GM10847 (cell line): Measurements from ENCODE around the gene TMEM260.

Experiments
- POLR2A ChIP-seq: IDR thresholded peaks from 2 replicates; pipeline ENCODE4 v1.6.1; 2011; ENCODE audit not compliant: insufficient read length; ENCODE audit errors: extremely low read depth

The TMEM260 gene

DNA sequence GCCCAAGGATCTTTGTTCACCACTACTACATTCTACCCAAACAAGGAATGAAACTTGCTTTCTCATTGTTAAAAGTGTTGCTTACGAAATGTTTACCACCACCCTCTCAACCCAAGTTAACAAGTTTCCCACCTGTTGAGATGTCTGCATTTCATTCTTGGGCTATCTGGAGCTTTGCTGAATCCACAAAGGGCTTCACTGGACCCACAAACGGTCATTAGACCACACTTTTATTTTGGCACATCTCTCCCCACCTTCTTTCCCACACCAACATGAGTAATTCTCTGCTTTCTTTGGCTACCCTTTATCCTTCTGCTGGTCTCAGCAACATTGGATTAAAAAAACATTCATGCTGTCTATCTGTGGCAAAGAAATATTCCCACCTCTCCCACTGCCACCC is 78.0 kb downstream of the TMEM260 start:
- TF ChIP-seq POLR2A: no peak

DNA sequence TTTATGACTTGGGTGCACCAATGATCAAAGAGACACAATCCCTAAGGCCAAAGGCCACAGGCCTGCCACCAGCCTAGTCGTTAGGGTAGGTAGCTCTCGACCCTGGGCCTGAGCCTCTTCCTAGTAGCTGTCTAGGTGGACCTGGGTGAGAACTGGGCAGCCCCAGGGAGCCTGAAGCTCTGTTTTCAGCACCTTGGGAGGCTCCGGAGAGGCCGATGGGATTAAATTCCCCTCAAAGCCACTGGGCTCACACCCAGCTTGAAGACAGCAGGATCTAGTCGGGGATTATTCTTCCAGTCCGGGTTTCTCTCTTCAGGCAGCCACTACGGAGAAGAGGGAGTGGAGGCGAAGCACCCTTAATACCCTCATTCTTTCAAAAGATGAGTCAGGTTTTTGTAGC is 79.8 kb downstream of the TMEM260 start:
- TF ChIP-seq POLR2A: no peak

DNA sequence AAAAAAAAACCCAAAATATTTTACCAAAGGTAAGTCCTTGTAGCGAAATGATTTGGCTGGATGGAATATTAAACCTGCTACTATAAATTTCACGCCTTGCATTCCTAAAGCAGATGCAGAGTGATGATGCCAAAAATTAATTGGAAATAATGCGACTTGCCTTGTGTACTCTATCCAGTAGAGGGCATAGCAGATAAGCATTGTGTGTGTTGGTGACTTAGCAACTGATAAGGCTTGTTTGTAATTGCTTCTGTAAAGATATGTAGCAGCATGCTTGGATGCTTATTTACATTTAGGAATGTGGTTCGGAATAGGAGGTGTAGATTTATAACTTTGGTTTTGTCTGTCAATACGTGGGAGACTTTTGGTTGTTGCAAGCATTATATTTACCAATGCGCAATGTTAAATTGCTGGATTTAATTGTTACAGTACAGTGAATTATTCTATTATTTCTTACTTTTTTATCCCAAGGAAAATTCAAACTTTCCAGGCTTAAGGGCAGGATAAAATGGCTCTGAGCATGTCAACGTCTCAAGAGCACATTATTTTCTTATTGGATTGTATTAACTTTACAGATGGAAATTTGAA is 80.5 kb downstream of the TMEM260 start:
- no peak for TF ChIP-seq POLR2A

DNA sequence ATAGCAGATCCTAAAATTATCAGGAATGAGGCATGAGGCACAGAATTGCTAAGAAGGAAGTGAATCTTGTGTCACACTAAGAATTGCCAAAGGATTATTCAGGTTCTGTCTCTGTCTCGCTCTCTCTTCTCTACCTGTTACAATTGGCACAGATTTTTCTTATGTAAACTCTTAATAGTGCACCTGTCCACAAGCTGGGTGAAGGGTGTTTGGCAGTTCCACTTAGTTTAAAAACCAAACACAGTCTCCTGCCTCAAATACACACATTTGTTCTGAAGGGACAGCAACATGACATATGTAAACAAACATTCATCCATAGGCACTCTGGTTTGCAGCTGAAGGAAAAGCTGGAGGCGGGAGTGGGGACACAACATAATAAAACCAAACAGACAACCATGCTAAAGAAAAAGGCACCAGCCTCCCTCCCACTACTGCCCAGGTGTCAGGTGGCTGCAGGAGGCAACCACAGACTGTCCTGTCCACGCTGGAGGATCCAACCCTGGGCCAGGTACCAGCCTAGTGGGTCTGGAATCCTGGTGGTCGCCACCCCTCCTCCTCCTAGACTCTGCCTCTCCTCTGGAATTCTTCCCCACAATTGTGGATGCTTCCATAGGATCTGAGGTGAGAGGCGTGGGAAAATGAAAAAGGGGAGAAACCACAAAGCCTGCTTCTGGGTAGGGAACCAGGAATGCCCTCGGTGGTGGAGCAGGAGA is 81.2 kb downstream of the TMEM260 start:
- no peak for TF ChIP-seq POLR2A

DNA sequence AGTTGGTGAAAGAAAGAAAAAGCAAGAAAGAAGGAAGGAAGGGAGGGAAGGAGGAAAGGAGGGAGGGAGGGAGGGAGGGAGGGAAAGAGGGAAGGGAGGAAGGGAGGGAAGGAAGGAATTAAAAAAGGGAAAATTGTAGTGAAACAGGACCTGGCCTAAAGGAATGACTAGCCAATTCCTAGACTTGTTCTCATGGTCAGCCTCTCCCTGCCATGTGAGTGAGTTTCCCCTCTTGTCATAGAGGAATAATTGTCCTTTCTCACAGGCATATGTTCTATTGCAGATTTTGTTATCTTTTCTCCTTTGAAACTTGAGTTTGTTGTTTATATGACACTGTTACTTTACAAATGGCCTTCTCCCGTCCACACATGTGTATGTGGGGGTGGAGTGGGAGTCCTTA is 81.9 kb downstream of the TMEM260 start:
- no peak for TF ChIP-seq POLR2A

GRCh38 chr14:56664811-56665421 is 85.3 kb downstream of the TMEM260 start:
- no peak for TF ChIP-seq POLR2A

DNA sequence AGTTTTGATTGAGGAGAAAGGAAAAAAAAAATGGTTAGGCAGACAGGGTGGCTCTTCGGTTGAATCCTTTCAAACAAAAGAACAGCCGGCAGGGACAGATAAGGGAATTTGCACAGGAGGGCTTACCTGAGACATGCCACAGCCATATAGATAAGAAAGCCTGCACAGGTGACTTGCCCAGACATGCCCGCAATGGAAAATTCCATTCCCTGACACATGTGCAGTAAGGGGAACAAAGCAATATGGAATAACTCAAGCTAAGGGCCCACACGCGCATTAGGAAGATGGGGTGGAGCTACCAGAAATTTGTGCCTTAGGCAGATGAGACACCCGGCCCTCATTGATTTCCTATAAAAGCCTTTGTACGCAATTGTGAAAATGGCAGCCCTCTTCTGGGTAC is 86.7 kb downstream of the TMEM260 start:
- no peak for TF ChIP-seq POLR2A

- TF ChIP-seq POLR2A: no peak
Measured at GRCh38 chr14:56666716-56667115, 87.1 kb downstream of the TMEM260 start.

DNA sequence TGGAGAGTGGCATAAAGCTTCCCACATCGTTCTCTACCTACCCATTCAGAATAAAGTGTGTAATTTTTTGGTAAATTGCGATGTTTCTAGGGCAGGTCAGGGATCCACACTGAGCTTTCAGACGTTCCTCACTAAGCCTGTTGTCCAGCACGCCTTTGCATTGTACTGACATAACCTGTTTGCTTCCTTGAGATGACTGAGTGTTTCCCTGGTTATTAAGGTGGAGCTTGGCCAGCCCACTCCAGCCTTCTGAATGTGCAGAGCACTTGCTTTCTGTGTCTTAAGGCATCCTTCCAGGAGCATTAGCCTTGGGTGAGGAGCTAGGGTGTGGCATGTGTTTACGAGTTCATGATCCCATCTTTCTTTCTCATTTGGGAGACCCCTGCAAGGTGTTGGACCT is 96.4 kb downstream of the TMEM260 start:
- no peak for TF ChIP-seq POLR2A

DNA sequence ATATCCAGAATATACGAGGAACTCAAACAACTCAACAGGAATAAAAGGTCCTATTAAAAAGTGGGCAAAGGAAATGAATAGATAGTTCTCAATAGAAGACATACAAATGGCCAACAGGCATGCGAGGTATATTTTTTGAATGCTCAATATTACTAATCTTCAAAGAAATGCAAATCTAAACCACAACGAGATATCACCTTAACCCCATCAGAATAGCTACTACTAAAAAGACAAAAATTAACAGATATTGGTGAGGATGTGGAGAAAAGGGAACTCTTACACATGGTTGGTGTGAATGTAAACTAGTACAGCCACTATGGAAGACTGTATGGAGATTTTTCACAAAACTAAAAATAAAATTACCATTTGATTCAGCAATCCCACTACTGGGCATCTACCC is 99.2 kb downstream of the TMEM260 start:
- no peak for TF ChIP-seq POLR2A

- no peak for TF ChIP-seq POLR2A
Measured at GRCh38 chr14:56686416-56686815, 106.8 kb downstream of the TMEM260 start.

GRCh38 chr14:56687123-56687522 is 107.5 kb downstream of the TMEM260 start:
- no peak for TF ChIP-seq POLR2A

- TF ChIP-seq POLR2A: no peak
Measured at GRCh38 chr14:56694609-56695008, 115.0 kb downstream of the TMEM260 start.
